Loucy (cell line): Measurements from ENCODE around the gene KDM2B.
A peak's percentile ranks its signal among the peaks of the same experiment; 100 is the strongest.

Experiments used
- H2AFZ ChIP-seq: fragments of 200-600 bp; sonication (generic); 2 replicates; pipeline ENCODE4 v1.6.0; 2016; ENCODE audit warnings: antibody characterized with exemption, mild to moderate bottlenecking, low read length, moderate library complexity
- H3F3A ChIP-seq: fragments of 200-600 bp; 2 replicates; pipeline ENCODE4 v1.6.0; 2016; ENCODE audit warnings: antibody characterized with exemption, low read depth, mild to moderate bottlenecking
- H3K27me3 ChIP-seq: fragments of 200-600 bp; sonication (generic); 2 replicates; pipeline ENCODE4 v1.6.1; 2014; ENCODE audit warnings: low read length, mild to moderate bottlenecking; ENCODE audit not compliant: insufficient read depth, poor library complexity, severe bottlenecking
- H3K36me3 ChIP-seq: fragments of 200-600 bp; sonication (generic); 2 replicates; pipeline ENCODE4 v1.6.1; 2016; ENCODE audit warnings: low read length; ENCODE audit not compliant: insufficient read depth
- H3K4me1 ChIP-seq: fragments of 200-600 bp; sonication (generic); 2 replicates; pipeline ENCODE4 v1.5.1; 2014; ENCODE audit warnings: low read length, mild to moderate bottlenecking; ENCODE audit not compliant: insufficient read depth, poor library complexity, severe bottlenecking
- H3K4me2 ChIP-seq: fragments of 200-600 bp; sonication (generic); 2 replicates; pipeline ENCODE4 v1.6.0; 2014; ENCODE audit warnings: antibody characterized with exemption, low read length, low read depth, mild to moderate bottlenecking; ENCODE audit not compliant: poor library complexity, severe bottlenecking
- H3K4me3 ChIP-seq: fragments of 200-600 bp; sonication (generic); 2 replicates; pipeline ENCODE4 v1.5.1; 2014; ENCODE audit warnings: low read length, mild to moderate bottlenecking, mixed read lengths; ENCODE audit not compliant: poor library complexity, severe bottlenecking
- H3K79me2 ChIP-seq: fragments of 200-600 bp; sonication (generic); 2 replicates; pipeline ENCODE4 v1.6.1; 2014; ENCODE audit warnings: low read length; ENCODE audit not compliant: insufficient read depth
- H3K9ac ChIP-seq: fragments of 200-600 bp; sonication (generic); 2 replicates; pipeline ENCODE4 v1.6.0; 2014; ENCODE audit warnings: mild to moderate bottlenecking, low read depth, low read length, moderate library complexity; ENCODE audit not compliant: poor library complexity, severe bottlenecking
- H3K9me2 ChIP-seq: fragments of 200-600 bp; sonication (generic); replicated peaks from 2 replicates; pipeline ENCODE4 v1.6.1; 2016; ENCODE audit warnings: low read depth, low read length, mixed read lengths
- H3K9me3 ChIP-seq: fragments of 200-600 bp; sonication (generic); 2 replicates; pipeline ENCODE4 v1.6.1; 2014; ENCODE audit warnings: mild to moderate bottlenecking, antibody characterized with exemption, low read length, low read depth; ENCODE audit not compliant: insufficient read depth
- H4K20me1 ChIP-seq: fragments of 200-600 bp; sonication (generic); 2 replicates; pipeline ENCODE4 v1.6.0; 2014; ENCODE audit warnings: antibody characterized with exemption, low read length, mild to moderate bottlenecking; ENCODE audit not compliant: insufficient read depth, poor library complexity, severe bottlenecking
- CTCF ChIP-seq: fragments of 200-600 bp; sonication (generic); conservative IDR thresholded peaks from 2 replicates; pipeline ENCODE4 v1.5.1; 2014; ENCODE audit warnings: mild to moderate bottlenecking, antibody characterized with exemption, low read length
- EZH2phosphoT487 ChIP-seq: fragments of 200-600 bp; IDR thresholded peaks from 2 replicates; pipeline ENCODE4 v1.6.1; 2018; ENCODE audit warnings: antibody characterized with exemption, mild to moderate bottlenecking, moderate library complexity, borderline replicate concordance

The KDM2B gene

GRCh38 chr12:121536054-121536898 is 44.5 kb downstream of the KDM2B start:
- Histone ChIP-seq H3K79me2 (peaks cover 38% of the 10 kb centered on the region; the same call in 1 of the 2 replicates), H3K27me3 (no peaks in the 10 kb centered on the region), H3K9ac (peak overlapping the region; percentile 91), H3F3A (peaks cover 3% of the 10 kb centered on the region; the same call in 1 of the 2 replicates), H3K4me2 (peak overlapping the region; percentile 80), H3K36me3 (peaks cover 34% of the 10 kb centered on the region; the same call in 1 of the 2 replicates), H2AFZ (peak overlapping the region; percentile 85; the same call in 1 of the 2 replicates), H3K9me2 (no peaks in the 10 kb centered on the region), H3K4me1 (peaks cover 20% of the 10 kb centered on the region), H3K9me3 (no peaks in the 10 kb centered on the region), H3K4me3 (peak overlapping the region; percentile 86), H4K20me1 (peaks cover 12% of the 10 kb centered on the region)
- TF ChIP-seq EZH2phosphoT487 (no peak), CTCF (no peak)

- Histone ChIP-seq H2AFZ (no peak overlapping the region), H3K4me1 (peaks cover 25% of the 10 kb centered on the region), H3F3A (peaks cover 3% of the 10 kb centered on the region; the same call in 1 of the 2 replicates), H3K4me2 (no peak overlapping the region), H3K9ac (no peak overlapping the region), H3K27me3 (no peaks in the 10 kb centered on the region), H4K20me1 (peaks cover 12% of the 10 kb centered on the region), H3K9me2 (no peaks in the 10 kb centered on the region), H3K36me3 (peaks cover 38% of the 10 kb centered on the region; the same call in 1 of the 2 replicates), H3K9me3 (no peaks in the 10 kb centered on the region), H3K4me3 (no peak overlapping the region), H3K79me2 (peaks cover 40% of the 10 kb centered on the region; the same call in 1 of the 2 replicates)
- TF ChIP-seq CTCF (no peak), EZH2phosphoT487 (no peak)
These were observed 45.4 kb downstream of the KDM2B start for GRCh38 chr12:121535150-121536053.

GRCh38 chr12:121534495-121535148 is 46.2 kb downstream of the KDM2B start:
- peaks cover 28% of the 10 kb centered on the region for H3K4me1 ChIP-seq
- H3K9me3 ChIP-seq: no peaks in the 10 kb centered on the region
- H2AFZ ChIP-seq: no peak overlapping the region
- no peak overlapping the region for H3K4me2 ChIP-seq
- peaks cover 31% of the 10 kb centered on the region; the same call in 1 of the 2 replicates for H3K36me3 ChIP-seq
- peaks cover 3% of the 10 kb centered on the region; the same call in 1 of the 2 replicates for H3F3A ChIP-seq
- no peak for TF ChIP-seq EZH2phosphoT487
- TF ChIP-seq CTCF: no peak
- no peak overlapping the region for H3K4me3 ChIP-seq
- H3K79me2 ChIP-seq: peaks cover 40% of the 10 kb centered on the region; the same call in 1 of the 2 replicates
- H3K9me2 ChIP-seq: no peaks in the 10 kb centered on the region
- no peaks in the 10 kb centered on the region for H3K27me3 ChIP-seq
- no peak overlapping the region for H3K9ac ChIP-seq
- H4K20me1 ChIP-seq: peaks cover 12% of the 10 kb centered on the region
